ENCODE data around the gene MAN2A2.

MAN2A2 gene

GRCh38 chr15:90946941-90947576 is 44.0 kb downstream of the MAN2A2 start:
- DNase-seq (ENCODE audit: low spot score): no peak

- DNase-seq (ENCODE audit: low spot score): no peak
Measured at GRCh38 chr15:90947577-90948357, 44.7 kb downstream of the MAN2A2 start.

DNA sequence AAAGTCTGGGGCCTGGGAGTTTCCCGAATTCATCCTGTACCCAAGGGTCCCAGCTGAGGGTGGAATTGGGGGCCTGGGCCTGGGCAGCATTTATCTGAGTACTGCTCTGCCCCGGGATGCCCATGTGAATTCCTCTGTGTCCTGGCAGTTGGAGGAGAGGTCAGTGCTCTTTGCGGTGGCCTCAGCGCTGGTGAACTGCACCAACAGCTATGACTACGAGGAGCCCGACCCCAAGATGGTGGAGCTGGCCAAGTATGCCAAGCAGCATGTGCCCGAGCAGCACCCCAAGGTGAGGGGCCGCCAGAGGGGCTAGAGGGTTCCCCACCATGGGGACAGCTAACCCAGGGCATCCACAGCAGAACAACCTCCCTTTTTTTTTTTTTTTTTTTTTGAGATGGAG is 45.4 kb downstream of the MAN2A2 start:
- no peak for DNase-seq (ENCODE audit: low spot score)

DNA sequence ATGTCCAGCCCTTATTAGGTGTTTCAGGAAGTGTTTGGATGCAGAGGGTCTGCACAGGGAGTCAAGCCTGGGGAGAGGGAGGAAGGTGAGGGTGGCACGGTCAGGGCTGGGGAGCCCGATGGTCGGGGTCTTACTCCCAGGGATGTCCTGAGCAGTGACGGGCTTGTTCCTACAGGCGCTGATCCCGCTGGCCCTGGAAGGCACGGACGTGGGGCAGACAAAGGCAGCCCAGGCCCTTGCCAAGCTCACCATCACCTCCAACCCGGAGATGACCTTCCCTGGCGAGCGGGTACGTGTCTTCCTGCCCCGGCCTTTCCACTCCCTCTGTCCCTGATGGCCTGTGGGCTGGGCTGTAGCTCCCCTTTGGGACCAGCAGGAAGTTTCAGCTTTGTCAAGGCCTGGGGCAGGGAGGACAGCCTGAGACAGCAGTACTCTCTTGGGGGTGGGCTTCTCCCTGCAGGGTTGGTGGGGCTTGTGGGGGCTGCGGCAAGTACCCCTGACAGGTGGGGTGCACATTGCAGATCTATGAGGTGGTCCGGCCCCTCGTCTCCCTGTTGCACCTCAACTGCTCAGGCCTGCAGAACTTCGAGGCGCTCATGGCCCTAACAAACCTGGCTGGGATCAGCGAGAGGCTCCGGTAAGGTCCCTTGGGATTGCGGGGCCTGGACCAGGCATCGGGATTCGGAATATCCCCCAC is 47.0 kb downstream of the MAN2A2 start:
- DNase-seq (ENCODE audit: low spot score): no peak

GRCh38 chr15:90950676-90951075 is 47.6 kb downstream of the MAN2A2 start:
- no peak for DNase-seq (ENCODE audit: low spot score)

DNA sequence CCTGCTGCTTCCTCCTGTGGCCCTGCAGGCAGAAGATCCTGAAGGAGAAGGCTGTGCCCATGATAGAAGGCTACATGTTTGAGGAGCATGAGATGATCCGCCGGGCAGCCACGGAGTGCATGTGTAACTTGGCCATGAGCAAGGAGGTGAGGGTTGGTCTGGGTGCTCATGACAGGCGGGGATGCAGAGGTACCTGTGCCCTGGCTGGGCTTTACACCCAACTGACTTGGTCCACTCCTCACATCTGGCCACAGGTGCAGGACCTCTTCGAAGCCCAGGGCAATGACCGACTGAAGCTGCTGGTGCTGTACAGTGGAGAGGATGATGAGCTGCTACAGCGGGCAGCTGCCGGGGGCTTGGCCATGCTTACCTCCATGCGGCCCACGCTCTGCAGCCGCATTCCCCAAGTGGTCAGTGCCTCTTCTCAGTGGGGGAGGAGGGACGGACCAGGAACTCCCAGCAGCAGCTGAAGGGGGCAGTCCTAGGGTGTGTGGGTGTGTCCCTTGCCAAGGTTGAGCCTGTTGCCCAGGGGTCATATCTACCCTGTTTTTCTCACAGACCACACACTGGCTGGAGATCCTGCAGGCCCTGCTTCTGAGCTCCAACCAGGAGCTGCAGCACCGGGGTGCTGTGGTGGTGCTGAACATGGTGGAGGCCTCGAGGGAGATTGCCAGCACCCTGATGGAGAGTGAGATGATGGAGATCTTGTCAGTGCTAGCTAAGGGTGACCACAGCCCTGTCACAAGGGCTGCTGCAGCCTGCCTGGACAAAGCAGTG is 50.0 kb downstream of the MAN2A2 start:
- no peak for DNase-seq (ENCODE audit: low spot score)

GRCh38 chr15:90953947-90954711 is 51.0 kb downstream of the MAN2A2 start:
- no peak for DNase-seq (ENCODE audit: low spot score)

GRCh38 chr15:90954712-90955623 is 51.9 kb downstream of the MAN2A2 start, which contains the start of gene RCCD1:
Gene RCCD1 (plus strand): TSS chr15:90954884. CDS start chr15:90956735, 1,851 bp downstream.
- peak; percentile 95 for DNase-seq (ENCODE audit: low spot score)

- DNase-seq (ENCODE audit: low spot score): no peak
Measured at GRCh38 chr15:90955624-90956273, 52.6 kb downstream of the MAN2A2 start.

- peak; percentile 91 for DNase-seq (ENCODE audit: low spot score)
Measured at GRCh38 chr15:90956274-90957030, 53.4 kb downstream of the MAN2A2 start.

GRCh38 chr15:90957031-90957790 is 54.1 kb downstream of the MAN2A2 start:
- DNase-seq (ENCODE audit: low spot score): no peak

GRCh38 chr15:90957791-90958190 is 54.7 kb downstream of the MAN2A2 start:
- no peak for DNase-seq (ENCODE audit: low spot score)

GRCh38 chr15:90959028-90959595 is 56.0 kb downstream of the MAN2A2 start:
- DNase-seq (ENCODE audit: low spot score): no peak

- DNase-seq (ENCODE audit: low spot score): no peak
Measured at GRCh38 chr15:90959894-90960293, 56.8 kb downstream of the MAN2A2 start.

- DNase-seq (ENCODE audit: low spot score): no peak
Measured at GRCh38 chr15:90960298-90961091, 57.4 kb downstream of the MAN2A2 start.

- no peak for DNase-seq (ENCODE audit: low spot score)
Measured at GRCh38 chr15:90962021-90962420, 58.9 kb downstream of the MAN2A2 start.

DNA sequence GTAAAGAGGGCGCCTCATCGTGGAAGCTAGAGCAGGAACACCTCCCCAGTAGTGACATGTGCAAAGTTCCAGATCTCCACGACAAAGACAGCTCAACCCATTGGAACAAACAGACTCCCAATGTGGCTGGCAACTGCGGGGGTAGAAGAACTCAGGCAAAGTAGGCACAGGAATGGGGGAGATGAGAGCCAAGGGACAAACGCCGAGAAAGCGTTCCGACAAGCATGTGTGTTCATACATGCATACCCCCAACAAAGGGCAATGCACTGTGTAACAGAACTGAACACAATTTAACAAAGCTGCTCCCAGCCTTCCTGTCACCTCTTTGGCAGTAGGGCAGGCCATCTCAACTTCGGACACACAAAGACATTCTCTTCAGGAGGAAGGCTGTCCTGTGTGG is 63.2 kb downstream of the MAN2A2 start:
- no peak for DNase-seq (ENCODE audit: low spot score)
